BLaER1 treated with 17β-estradiol and CSF1 and Interleukin-3, amounts not matched to agents 10 nM and 100 nM (cell line): ENCODE measurements around the gene TOMM40.
"Not testable (repeated sequence)": the region's sequence is repeated elsewhere in the genome, so short reads cannot be mapped to it uniquely, and the experiment has no call there.

Experiments
- H3K27ac ChIP-seq, 11 experiments: shearing (Covaris generic); formaldehyde crosslinking; 2 replicates each; pipeline ENCODE4 v1.8.1; 2022
- H3K27me3 ChIP-seq, 11 experiments: shearing (Covaris generic); formaldehyde crosslinking; 2 replicates each; pipeline ENCODE4 v1.8.1; 2022
- H3K36me3 ChIP-seq, 11 experiments: shearing (Covaris generic); formaldehyde crosslinking; 2 replicates each; pipeline ENCODE4 v1.8.1; 2022
- H3K4me1 ChIP-seq, 10 experiments: shearing (Covaris generic); formaldehyde crosslinking; 2 replicates each; pipeline ENCODE4 v1.8.1; 2022
- H3K4me2 ChIP-seq, 11 experiments: shearing (Covaris generic); formaldehyde crosslinking; 2 replicates each; pipeline ENCODE4 v1.8.1; 2022
- H3K4me3 ChIP-seq, 10 experiments: shearing (Covaris generic); formaldehyde crosslinking; 2 replicates each; pipeline ENCODE4 v1.8.1; 2022
- H3K9ac ChIP-seq, 11 experiments: shearing (Covaris generic); formaldehyde crosslinking; 2 replicates each; pipeline ENCODE4 v1.8.1; 2022
- H3K9me3 ChIP-seq, 11 experiments: shearing (Covaris generic); formaldehyde crosslinking; replicated peaks in 1 of 11; 2 replicates each; pipeline ENCODE4 v1.8.1; 2022
- H4K20me1 ChIP-seq, 11 experiments: shearing (Covaris generic); formaldehyde crosslinking; 2 replicates each; pipeline ENCODE4 v1.8.1; 2022
- Cebpa-rat ChIP-seq, 11 experiments: shearing (Covaris generic); IDR thresholded peaks; 2 replicates each; pipeline ENCODE4 v1.8.1; 2022

TOMM40 gene

DNA sequence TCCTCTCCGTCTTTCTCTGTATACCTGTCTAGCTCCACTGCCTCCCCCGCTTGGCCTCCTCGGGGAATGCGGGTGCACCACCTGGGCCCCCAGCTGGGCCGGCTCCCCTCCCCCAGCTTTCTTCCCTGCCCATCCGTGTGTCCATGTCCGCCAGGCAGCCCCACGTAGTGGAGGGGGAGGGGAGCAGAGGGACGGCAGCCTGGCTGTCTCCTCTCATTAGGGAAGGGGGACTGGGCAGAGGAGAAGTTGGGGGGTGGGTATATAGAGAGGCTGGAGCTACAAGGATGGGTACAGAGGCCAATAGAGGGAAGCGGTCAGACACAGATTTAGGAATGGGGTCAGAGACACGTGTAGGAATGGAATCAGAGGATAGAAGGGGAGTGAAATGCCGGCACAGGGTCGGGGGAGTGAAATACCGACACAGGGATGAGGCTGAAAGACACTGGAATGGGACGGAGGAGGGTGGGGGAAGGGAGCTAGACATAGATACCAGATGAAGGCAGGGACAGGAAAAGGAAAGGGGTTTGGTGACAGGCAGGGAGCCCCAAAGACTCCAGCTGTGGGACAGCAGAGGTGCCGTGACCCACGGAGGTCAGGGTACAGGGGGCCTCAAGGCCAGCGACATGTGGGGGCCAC is 42.1 kb upstream of the TOMM40 start:
- Histone ChIP-seq H3K4me2 (peak overlapping the region; percentile 88 to 100 (median 99)), H3K27me3 (no peaks in the 10 kb centered on the region), H4K20me1 (peaks cover 21 to 66% (median 42%) of the 10 kb centered on the region in 11 experiments; a peak in 20 of 22 replicates), H3K9me3 (no peaks in the 10 kb centered on the region), H3K9ac (peak overlapping the region; percentile 96 to 100 (median 98)), H3K36me3 (peaks cover 0 to 17% (median 6%) of the 10 kb centered on the region in 11 experiments; a peak in 9 of 22 replicates), H3K4me3 (peak overlapping the region; percentile 88 to 99 (median 96)), H3K4me1 (peaks cover 56 to 79% (median 69%) of the 10 kb centered on the region in 10 experiments), H3K27ac (peak overlapping the region; percentile 8 to 99 (median 95); a peak in 21 of 22 replicates)
- TF ChIP-seq Cebpa-rat (IDR thresholded peaks at IDR 0.05) = no peak

DNA sequence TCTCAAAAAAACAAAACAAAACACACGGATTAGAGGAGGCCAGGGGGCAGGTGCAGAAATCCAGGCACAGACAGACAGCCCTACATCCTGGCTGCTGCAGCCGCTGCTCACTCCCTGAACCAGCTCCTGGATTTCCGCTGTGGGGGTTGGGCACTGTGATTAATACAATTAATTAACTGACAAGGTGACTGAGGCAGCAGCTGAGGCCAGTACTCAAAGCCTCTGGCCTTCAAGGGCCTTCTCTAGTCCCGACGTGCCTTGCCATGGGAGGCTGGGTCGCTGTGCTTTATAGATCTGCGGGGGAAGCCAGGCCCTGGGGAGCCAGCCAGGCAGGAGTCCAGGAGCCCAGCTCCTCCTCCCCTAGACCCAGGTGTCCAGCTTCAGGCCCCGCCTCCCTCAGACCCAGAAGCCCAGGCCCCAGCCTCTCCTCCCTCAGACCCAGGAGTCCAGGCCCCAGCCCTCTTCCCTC is 40.4 kb upstream of the TOMM40 start:
- Histone ChIP-seq H3K9me3 (no peaks in the 10 kb centered on the region), H3K4me2 (peak overlapping the region; percentile 88 to 100 (median 99))

DNA sequence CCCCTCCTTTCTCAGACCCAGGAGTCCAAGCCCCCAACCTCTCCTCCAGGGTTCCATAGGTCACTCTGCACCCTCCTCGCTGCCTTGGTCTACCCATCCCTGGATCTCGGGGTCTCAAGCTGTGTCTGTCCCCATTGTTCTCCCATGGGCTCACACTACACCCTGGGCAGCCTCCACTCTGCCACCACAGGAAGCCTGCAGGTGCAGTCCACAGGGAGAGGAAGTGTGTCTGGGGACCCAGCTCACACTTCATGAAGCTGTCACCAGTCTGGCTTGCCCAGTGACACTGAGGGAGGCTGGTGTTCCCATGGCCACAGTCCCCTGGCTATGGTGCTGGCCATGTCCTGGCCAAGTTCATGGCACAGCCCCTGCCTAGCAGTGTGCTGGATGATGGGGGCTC is 39.6 kb upstream of the TOMM40 start:
- peaks cover 4 to 25% (median 10%) of the 10 kb centered on the region in 11 experiments; a peak in 12 of 22 replicates for H3K36me3 ChIP-seq
- no peaks in the 10 kb centered on the region for H3K27me3 ChIP-seq
- H3K27ac ChIP-seq = peak overlapping the region in 9 of 11 experiments; percentile 5 to 95 (median 39); a peak in 13 of 22 replicates
- H3K4me3 ChIP-seq = peak overlapping the region in 1 of 10 experiments; percentile 4; a peak in 1 of 20 replicates
- no peaks in the 10 kb centered on the region for H3K9me3 ChIP-seq
- peak overlapping the region; percentile 88 to 100 (median 99) for H3K4me2 ChIP-seq
- peaks cover 62 to 93% (median 79%) of the 10 kb centered on the region in 10 experiments for H3K4me1 ChIP-seq
- peaks cover 21 to 85% (median 42%) of the 10 kb centered on the region in 11 experiments; a peak in 20 of 22 replicates for H4K20me1 ChIP-seq
- peak overlapping the region; percentile 1 to 97 (median 55); a peak in 17 of 22 replicates for H3K9ac ChIP-seq
- TF ChIP-seq Cebpa-rat (IDR thresholded peaks at IDR 0.05) = no peak

More for the DNA sequence above, 40.4 kb upstream of the TOMM40 start:
- H3K27ac ChIP-seq = peak overlapping the region in 10 of 11 experiments; percentile 5 to 95 (median 38); a peak in 17 of 22 replicates
- H3K9ac ChIP-seq = peak overlapping the region in 10 of 11 experiments; percentile 1 to 97 (median 55); a peak in 15 of 22 replicates
- peaks cover 21 to 77% (median 42%) of the 10 kb centered on the region in 11 experiments; a peak in 20 of 22 replicates for H4K20me1 ChIP-seq
- no peak for TF ChIP-seq Cebpa-rat (IDR thresholded peaks at IDR 0.05)
- peak overlapping the region in 1 of 10 experiments; percentile 4; a peak in 1 of 20 replicates for H3K4me3 ChIP-seq
- H3K36me3 ChIP-seq = peaks cover 4 to 25% (median 10%) of the 10 kb centered on the region in 11 experiments; a peak in 12 of 22 replicates
- H3K27me3 ChIP-seq = no peaks in the 10 kb centered on the region
- peaks cover 55 to 85% (median 72%) of the 10 kb centered on the region in 10 experiments for H3K4me1 ChIP-seq

DNA sequence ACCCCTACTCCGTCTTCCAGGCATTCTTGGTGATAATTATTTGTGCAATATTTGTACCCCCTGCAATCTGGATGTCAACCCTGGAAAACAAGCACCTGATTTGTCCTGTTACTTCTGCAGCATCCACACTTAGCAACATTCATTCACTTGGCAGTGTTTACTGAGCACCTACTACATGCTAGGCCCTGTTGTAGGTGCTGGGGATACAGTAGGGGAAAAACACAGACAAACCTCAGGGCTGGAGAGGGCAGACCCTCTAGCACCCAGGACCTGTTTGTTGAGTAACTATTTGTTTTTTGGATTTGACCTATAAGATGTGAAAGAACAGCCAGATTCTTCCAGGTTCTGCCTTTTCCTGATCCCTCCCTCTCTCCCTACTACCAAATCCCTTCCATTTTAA is 35.4 kb upstream of the TOMM40 start:
- Histone ChIP-seq H3K9me3 (no peaks in the 10 kb centered on the region; a peak in 1 of 22 replicates), H3K27me3 (no peaks in the 10 kb centered on the region), H3K4me1 (peaks cover 49 to 89% (median 71%) of the 10 kb centered on the region in 10 experiments), H3K4me2 (peak overlapping the region; percentile 80 to 98 (median 91)), H3K27ac (peak overlapping the region; percentile 63 to 89 (median 81); a peak in 20 of 22 replicates), H3K4me3 (peak overlapping the region in 3 of 10 experiments; percentile 7 to 55 (median 27); a peak in 2 of 20 replicates), H3K36me3 (peaks cover 24 to 50% (median 29%) of the 10 kb centered on the region in 11 experiments; a peak in 21 of 22 replicates), H4K20me1 (peaks cover 12 to 98% (median 37%) of the 10 kb centered on the region in 11 experiments; a peak in 20 of 22 replicates), H3K9ac (peak overlapping the region in 6 of 11 experiments; percentile 28 to 76 (median 70); a peak in 8 of 22 replicates)
- no peak for TF ChIP-seq Cebpa-rat (IDR thresholded peaks at IDR 0.05)

DNA sequence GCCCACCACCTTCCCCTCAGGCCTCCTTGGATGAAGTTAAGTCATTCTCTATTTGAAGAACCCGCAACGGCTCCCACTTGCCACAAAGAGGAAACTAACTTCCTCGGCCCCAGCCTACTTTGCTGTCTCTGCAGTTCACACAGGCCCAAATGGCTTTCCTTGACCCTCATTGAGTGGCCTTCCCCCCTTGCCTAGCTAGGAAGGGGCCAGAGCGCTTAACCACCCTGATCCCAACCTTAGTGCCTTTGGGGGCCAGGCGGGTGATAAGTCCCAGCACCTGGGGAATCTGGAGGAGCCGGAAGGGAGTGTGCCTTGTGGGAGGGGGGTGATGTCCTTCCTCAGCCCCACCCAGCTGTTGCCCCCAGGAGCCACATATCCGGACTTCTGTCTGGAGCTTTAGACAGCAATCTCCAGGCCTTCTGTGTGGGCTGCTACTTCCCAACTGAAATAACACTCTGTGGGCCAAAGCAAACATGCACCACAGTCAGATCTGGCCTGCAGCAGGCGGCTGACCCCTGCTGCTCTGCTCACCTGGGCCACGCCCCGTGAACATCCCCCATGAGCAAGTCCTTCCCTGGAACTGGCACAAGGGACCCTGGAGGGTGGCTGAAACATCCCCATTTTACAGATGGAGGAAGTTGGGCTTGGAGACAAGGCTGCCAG is 34.5 kb upstream of the TOMM40 start:
- no peaks in the 10 kb centered on the region for H3K27me3 ChIP-seq
- peaks cover 40 to 80% (median 62%) of the 10 kb centered on the region in 10 experiments for H3K4me1 ChIP-seq
- TF ChIP-seq Cebpa-rat (IDR thresholded peaks at IDR 0.05) = no peak
- peaks cover 3 to 98% (median 27%) of the 10 kb centered on the region in 11 experiments; a peak in 19 of 22 replicates for H4K20me1 ChIP-seq
- peak overlapping the region; percentile 80 to 98 (median 91) for H3K4me2 ChIP-seq
- H3K36me3 ChIP-seq = peaks cover 34 to 59% (median 38%) of the 10 kb centered on the region in 11 experiments
- H3K27ac ChIP-seq = peak overlapping the region; percentile 63 to 89 (median 81)
- H3K9me3 ChIP-seq = peaks cover 0 to 6% (median 0%) of the 10 kb centered on the region in 11 experiments; a peak in 2 of 22 replicates
- H3K4me3 ChIP-seq = peak overlapping the region in 7 of 10 experiments; percentile 2 to 55 (median 30); a peak in 8 of 20 replicates
- H3K9ac ChIP-seq = peak overlapping the region; percentile 51 to 76 (median 70)

DNA sequence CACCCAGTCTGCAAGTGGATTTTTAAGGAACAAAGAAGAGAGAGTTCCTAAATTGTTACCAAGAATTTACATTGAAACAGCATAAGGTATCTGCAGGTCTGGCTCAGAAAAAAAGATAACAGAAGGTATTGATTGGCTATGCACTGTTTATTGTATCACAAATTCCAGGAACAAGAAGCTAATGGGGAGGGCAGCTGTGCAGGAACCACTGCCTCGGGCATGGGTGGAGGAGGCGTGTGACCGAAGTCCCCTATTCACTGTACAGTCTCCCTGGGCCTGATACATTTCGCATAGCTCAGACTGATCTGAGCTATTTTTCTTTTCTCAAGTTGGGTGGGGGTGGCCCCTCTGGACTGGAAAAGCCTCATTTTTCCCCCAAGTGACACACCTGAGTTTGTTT is 33.2 kb upstream of the TOMM40 start:
- Histone ChIP-seq H3K9me3 (peaks cover 0 to 9% (median 0%) of the 10 kb centered on the region in 11 experiments; a peak in 3 of 22 replicates), H3K27ac (peak overlapping the region in 7 of 11 experiments; percentile 74 to 89 (median 81); a peak in 8 of 22 replicates), H3K9ac (peak overlapping the region in 3 of 11 experiments; percentile 3 to 76 (median 68); a peak in 3 of 22 replicates), H4K20me1 (peaks cover 0 to 97% (median 15%) of the 10 kb centered on the region in 11 experiments; a peak in 14 of 22 replicates), H3K4me1 (peaks cover 29 to 67% (median 49%) of the 10 kb centered on the region in 10 experiments), H3K4me2 (peak overlapping the region in 9 of 11 experiments; percentile 80 to 98 (median 92); a peak in 16 of 22 replicates), H3K36me3 (peaks cover 35 to 71% (median 45%) of the 10 kb centered on the region in 11 experiments), H3K27me3 (no peaks in the 10 kb centered on the region), H3K4me3 (no peak overlapping the region)
- TF ChIP-seq Cebpa-rat (IDR thresholded peaks at IDR 0.05) = no peak

DNA sequence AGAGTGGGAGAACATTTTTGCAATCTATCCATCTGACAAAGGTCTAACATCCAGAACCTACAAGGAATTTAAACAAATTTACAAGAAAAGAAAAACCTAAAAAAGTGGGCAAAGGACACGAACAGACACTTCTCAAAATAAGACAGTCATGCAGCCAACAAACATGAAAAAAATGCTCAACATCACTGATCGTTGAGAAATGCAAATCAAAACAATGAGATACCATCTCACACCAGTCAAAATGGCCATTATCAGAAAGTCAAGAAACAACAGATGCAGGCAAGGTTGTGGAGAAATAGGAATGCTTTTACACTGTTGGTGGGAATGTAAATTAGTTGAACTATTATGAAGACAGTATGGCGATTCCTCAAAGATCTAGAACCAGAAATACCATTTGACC is 29.5 kb upstream of the TOMM40 start:
- not testable (repeated sequence) for H3K9ac ChIP-seq, H3K4me2 ChIP-seq, H3K27me3 ChIP-seq, H3K4me3 ChIP-seq, H3K27ac ChIP-seq, H3K9me3 ChIP-seq
- peaks cover 48 to 83% (median 63%) of the 10 kb centered on the region in 11 experiments for H3K36me3 ChIP-seq
- peaks cover 0 to 88% (median 14%) of the 10 kb centered on the region in 11 experiments; a peak in 14 of 22 replicates for H4K20me1 ChIP-seq
- peaks cover 11 to 46% (median 23%) of the 10 kb centered on the region in 10 experiments for H3K4me1 ChIP-seq

DNA sequence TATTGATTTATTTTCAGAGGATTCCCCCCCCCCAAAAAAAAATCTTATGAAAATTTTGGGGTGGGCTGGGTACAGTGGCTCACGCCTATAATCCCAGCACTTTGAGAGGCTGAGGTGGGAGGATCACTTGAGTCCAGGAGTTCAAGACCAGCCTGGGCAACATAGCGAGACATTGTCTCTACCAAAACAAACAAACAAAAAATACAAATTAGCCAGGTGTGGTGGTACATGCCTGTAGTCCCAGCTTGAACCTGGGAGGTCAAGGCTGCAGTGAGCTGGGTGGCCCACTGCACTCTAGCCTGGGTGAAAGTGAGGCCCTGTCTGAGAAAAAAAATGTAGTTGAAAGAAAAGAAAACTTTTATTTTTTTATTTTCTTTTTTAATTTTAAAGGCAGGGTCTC is 27.1 kb upstream of the TOMM40 start:
- no peak for TF ChIP-seq Cebpa-rat (IDR thresholded peaks at IDR 0.05)
- Histone ChIP-seq H3K36me3 (peaks cover 63 to 87% (median 79%) of the 10 kb centered on the region in 11 experiments), H3K4me2 (no peak overlapping the region), H3K27ac (no peak overlapping the region), H4K20me1 (peaks cover 0 to 64% (median 7%) of the 10 kb centered on the region in 11 experiments; a peak in 14 of 22 replicates), H3K27me3 (no peaks in the 10 kb centered on the region), H3K9ac (no peak overlapping the region), H3K9me3 (peaks cover 0 to 12% (median 0%) of the 10 kb centered on the region in 11 experiments; a peak in 5 of 22 replicates), H3K4me1 (peaks cover 0 to 46% (median 18%) of the 10 kb centered on the region in 10 experiments; a peak in 14 of 20 replicates), H3K4me3 (no peak overlapping the region)
